ENCODE results near the gene CDK19.
"Not testable (repeated sequence)": the region's sequence is repeated elsewhere in the genome, so short reads cannot be mapped to it uniquely, and the experiment has no call there.

Gene CDK19

GRCh38 chr6:110826236-110827129 lies 11.2 kb upstream of the CDK19 start:
- no peak for TF ChIP-seq GATA1 (IDR thresholded peaks at IDR 0.05; ENCODE audit: low read depth, low read length)
- no peak for TF ChIP-seq POLR2A (IDR thresholded peaks at IDR 0.05; ENCODE audit: low read length)

GRCh38 chr6:110823146-110823545 lies 7.9 kb upstream of the CDK19 start:
- no peak for DNase-seq

More at GRCh38 chr6:110826236-110827129, 11.2 kb upstream of the CDK19 start:
- DNase-seq = no peak

DNA sequence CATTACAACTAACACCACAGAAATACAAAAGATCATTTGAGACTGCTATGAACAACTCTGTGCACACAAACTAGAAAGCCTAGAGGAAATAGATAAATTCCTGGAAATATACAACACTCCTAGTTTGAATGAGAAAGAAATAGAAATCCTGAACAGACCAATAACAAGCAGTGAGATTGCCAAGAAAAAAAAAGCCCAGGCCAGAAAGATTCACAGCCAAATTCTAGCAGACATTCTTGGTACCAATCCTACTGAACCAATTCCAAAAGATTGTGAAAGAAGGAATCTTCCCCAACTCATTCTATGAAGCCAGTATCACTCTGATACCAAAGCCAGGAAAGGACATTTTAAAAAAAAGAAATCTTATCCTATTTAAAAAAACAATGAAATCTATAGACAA lies 7.0 kb upstream of the CDK19 start:
- DNase-seq = no peak
- TF ChIP-seq POLR2A (IDR thresholded peaks at IDR 0.05; ENCODE audit: low read length) (no peak), GATA1 (IDR thresholded peaks at IDR 0.05; ENCODE audit: low read depth, low read length) (no peak)

More at GRCh38 chr6:110823146-110823545, 7.9 kb upstream of the CDK19 start:
- TF ChIP-seq GATA1 (IDR thresholded peaks at IDR 0.05; ENCODE audit: low read depth, low read length) = no peak
- no peak for TF ChIP-seq POLR2A (IDR thresholded peaks at IDR 0.05; ENCODE audit: low read length)

GRCh38 chr6:110816677-110817076 lies 1.4 kb upstream of the CDK19 start:
- TF ChIP-seq POLR2A (IDR thresholded peaks at IDR 0.05; ENCODE audit: low read length) = no peak
- TF ChIP-seq GATA1 (IDR thresholded peaks at IDR 0.05; ENCODE audit: low read depth, low read length) = no peak
- peak; percentile 32 to 56 for DNase-seq

GRCh38 chr6:110815015-110815410 lies 256 bp downstream of the CDK19 start:
- DNase-seq = no peak
- no peak for TF ChIP-seq GATA1 (IDR thresholded peaks at IDR 0.05; ENCODE audit: low read depth, low read length)
- TF ChIP-seq POLR2A (IDR thresholded peaks at IDR 0.05; ENCODE audit: low read length) = no peak

GRCh38 chr6:110814102-110815014 lies 911 bp downstream of the CDK19 start:
- peak; percentile 75 to 80 for DNase-seq
- TF ChIP-seq POLR2A (IDR thresholded peaks at IDR 0.05; ENCODE audit: low read length) = no peak
- no peak for TF ChIP-seq GATA1 (IDR thresholded peaks at IDR 0.05; ENCODE audit: low read depth, low read length)

DNA sequence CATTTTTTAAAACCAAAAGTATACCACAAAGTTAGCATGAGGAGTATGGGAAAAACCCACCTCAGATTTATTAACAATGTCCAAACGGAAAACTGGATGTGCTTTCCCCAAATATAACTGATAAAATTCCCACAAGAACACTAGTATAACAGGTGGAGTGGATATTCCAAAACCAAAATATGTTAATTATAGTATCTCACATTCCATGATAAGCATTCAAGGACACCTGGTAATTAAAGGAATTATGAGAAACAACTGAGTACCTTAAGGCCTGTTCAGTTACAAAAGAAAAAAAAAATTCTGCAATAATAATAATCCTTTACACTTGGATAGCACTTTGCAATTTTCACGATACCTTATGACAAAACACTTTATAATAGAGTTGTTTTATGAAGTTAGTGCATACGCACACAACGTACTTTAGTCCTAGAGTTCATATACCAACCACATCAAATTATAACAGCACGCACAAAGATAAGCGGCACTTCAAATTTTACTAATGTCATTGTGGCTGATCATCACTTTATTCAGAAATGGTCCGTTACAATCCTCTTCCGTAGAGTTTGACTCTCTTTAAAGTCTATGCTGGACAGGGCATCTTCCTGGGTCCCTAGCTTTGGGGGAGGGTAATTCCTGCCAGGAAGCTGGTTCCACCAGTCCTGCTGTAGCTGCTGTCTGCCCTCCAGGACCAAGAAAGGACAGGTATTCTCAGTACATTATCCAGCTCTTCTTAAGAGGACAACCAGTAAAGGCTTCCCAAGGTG lies 1.7 kb downstream of the CDK19 start:
- DNase-seq = peak in 1 of 2 experiments; percentile 59

GRCh38 chr6:110812719-110813118 lies 2.5 kb downstream of the CDK19 start:
- no peak for TF ChIP-seq GATA1 (IDR thresholded peaks at IDR 0.05; ENCODE audit: low read depth, low read length)

More for the DNA sequence above, 1.7 kb downstream of the CDK19 start:
- TF ChIP-seq POLR2A (IDR thresholded peaks at IDR 0.05; ENCODE audit: low read length) (no peak), GATA1 (IDR thresholded peaks at IDR 0.05; ENCODE audit: low read depth, low read length) (no peak)

GRCh38 chr6:110810896-110811586 lies 4.2 kb downstream of the CDK19 start:
- DNase-seq = no peak
- no peak for TF ChIP-seq GATA1 (IDR thresholded peaks at IDR 0.05; ENCODE audit: low read depth, low read length)
- TF ChIP-seq POLR2A (IDR thresholded peaks at IDR 0.05; ENCODE audit: low read length) = no peak

More at GRCh38 chr6:110812719-110813118, 2.5 kb downstream of the CDK19 start:
- DNase-seq = no peak

DNA sequence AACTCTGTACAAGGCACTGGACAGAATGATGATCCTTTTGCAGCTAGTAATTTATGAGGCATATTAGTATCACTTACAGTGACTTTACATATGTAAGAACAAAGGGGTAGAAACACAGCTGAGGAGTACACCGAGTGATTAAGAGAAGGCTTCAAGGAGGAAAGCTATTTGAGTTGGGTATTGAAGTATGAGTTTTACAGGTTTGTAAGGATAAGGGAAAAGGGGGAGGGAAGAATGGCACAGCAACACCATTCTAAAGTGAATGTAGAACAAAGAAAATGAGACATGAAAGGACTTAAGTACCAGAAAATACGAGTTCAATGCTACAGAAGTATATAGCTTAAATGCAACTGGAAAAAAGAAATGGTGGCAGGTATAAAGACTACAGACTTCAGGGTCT lies 5.5 kb downstream of the CDK19 start:
- DNase-seq = no peak
- no peak for TF ChIP-seq POLR2A (IDR thresholded peaks at IDR 0.05; ENCODE audit: low read length)
- TF ChIP-seq GATA1 (IDR thresholded peaks at IDR 0.05; ENCODE audit: low read depth, low read length) = no peak

DNA sequence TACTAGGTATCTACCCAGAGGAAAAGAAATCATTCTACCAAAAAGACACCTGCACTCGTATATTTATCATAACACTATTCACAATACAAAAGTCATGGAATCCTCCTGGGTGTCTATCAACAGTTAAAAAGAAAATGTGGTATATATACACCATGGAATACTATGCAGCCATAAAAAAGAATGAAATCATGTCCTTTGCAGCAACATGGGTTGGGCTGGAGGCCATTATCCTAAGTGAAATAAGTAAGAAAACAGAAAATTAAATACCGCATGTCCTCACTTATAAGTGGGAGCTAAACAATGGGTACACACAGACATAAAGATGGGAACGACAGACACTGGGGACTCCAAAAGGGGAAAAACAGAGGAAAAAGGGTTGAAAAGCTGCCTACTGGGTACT lies 13.1 kb downstream of the CDK19 start:
- not testable (repeated sequence) for DNase-seq

DNA sequence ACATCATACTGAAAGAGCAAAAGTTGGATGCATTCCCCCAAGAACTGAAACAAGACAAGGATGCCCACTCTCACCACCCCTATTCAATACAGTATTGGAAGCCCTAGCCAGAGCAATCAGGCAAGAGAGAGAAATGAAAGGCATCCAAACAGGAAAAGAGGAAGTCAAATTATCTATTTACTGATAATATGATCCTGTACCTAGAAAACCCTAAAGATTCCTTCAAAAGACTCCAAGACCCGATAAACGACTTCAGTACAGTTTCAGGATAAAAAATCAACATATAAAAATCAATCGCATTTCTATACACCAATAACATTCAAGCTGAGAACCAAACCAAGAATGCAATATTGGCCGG lies 14.5 kb downstream of the CDK19 start:
- no peak for DNase-seq
- TF ChIP-seq POLR2A (IDR thresholded peaks at IDR 0.05; ENCODE audit: low read length) (no peak), GATA1 (IDR thresholded peaks at IDR 0.05; ENCODE audit: low read depth, low read length) (no peak)

GRCh38 chr6:110800196-110800838 lies 15.0 kb downstream of the CDK19 start:
- TF ChIP-seq GATA1 (IDR thresholded peaks at IDR 0.05; ENCODE audit: low read depth, low read length) (no peak), POLR2A (IDR thresholded peaks at IDR 0.05; ENCODE audit: low read length) (no peak)
- DNase-seq = no peak

Measured in erythroblast (primary cell).